ENCODE results near the gene RAB40C.
A peak's percentile ranks its signal among the peaks of the same experiment; 100 is the strongest.

Gene RAB40C

GRCh38 chr16:648781-649589 lies 59.1 kb downstream of the RAB40C start, which contains the start of gene WDR90:
Gene WDR90 (plus strand): TSS chr16:649365. CDS start chr16:649417, 52 bp downstream.
- DNase-seq, result peak; percentile 69

GRCh38 chr16:649631-650030 lies 59.8 kb downstream of the RAB40C start:
- no peak for DNase-seq

GRCh38 chr16:651844-652243 lies 62.0 kb downstream of the RAB40C start:
- DNase-seq, result no peak

GRCh38 chr16:652454-653305 lies 62.8 kb downstream of the RAB40C start:
- DNase-seq, result no peak

GRCh38 chr16:654034-654433 lies 64.2 kb downstream of the RAB40C start:
- no peak for DNase-seq

GRCh38 chr16:657487-657886 lies 67.6 kb downstream of the RAB40C start:
- no peak for DNase-seq

GRCh38 chr16:658679-659571 lies 69.1 kb downstream of the RAB40C start:
- no peak for DNase-seq

GRCh38 chr16:659618-660017 lies 69.8 kb downstream of the RAB40C start:
- no peak for DNase-seq

GRCh38 chr16:660132-660458 lies 70.2 kb downstream of the RAB40C start:
- DNase-seq, result no peak

- peak; percentile 56 for DNase-seq
Observed at GRCh38 chr16:660459-661183, 70.8 kb downstream of the RAB40C start.

GRCh38 chr16:661184-661821 lies 71.4 kb downstream of the RAB40C start:
- no peak for DNase-seq

GRCh38 chr16:662095-662494 lies 72.2 kb downstream of the RAB40C start:
- no peak for DNase-seq

- no peak for DNase-seq
Observed at GRCh38 chr16:662597-662996, 72.7 kb downstream of the RAB40C start.

GRCh38 chr16:666572-666971 lies 76.7 kb downstream of the RAB40C start:
- no peak for DNase-seq

GRCh38 chr16:667113-667779 lies 77.4 kb downstream of the RAB40C start:
- DNase-seq, result no peak

- DNase-seq, result peak; percentile 54
Observed at GRCh38 chr16:667780-668518, 78.1 kb downstream of the RAB40C start, which contains the start of gene RHOT2. Gene RHOT2 (plus strand): TSS chr16:668132. CDS start chr16:668200, 68 bp downstream.

GRCh38 chr16:668519-669171 lies 78.8 kb downstream of the RAB40C start:
- DNase-seq, result no peak

- no peak for DNase-seq
Observed at GRCh38 chr16:669666-670065, 79.8 kb downstream of the RAB40C start.

GRCh38 chr16:670485-671352 lies 80.9 kb downstream of the RAB40C start:
- DNase-seq, result no peak
